ENCODE results near the gene ATG4D.

- TF ChIP-seq ZNF175 (tag by site-specific recombination; IDR thresholded peaks at IDR 0.05) (no peak), PRDM10 (tag by site-specific recombination; IDR thresholded peaks at IDR 0.05) (no peak), GLIS2 (tag by site-specific recombination; IDR thresholded peaks at IDR 0.05) (no peak), CTCF (tag by site-specific recombination; IDR thresholded peaks at IDR 0.05) (no peak), PBX3 (CRISPR knock-in tag; IDR thresholded peaks at IDR 0.05) (no peak), SETDB1 (IDR thresholded peaks at IDR 0.05; ENCODE audit: insufficient read length, low read length) (no peak), ZNF366 (tag by site-specific recombination; conservative IDR thresholded peaks at IDR 0.05) (no peak), ZNF362 (tag by site-specific recombination; IDR thresholded peaks at IDR 0.05) (no peak), ZNF549 (tag by site-specific recombination; IDR thresholded peaks at IDR 0.05) (no peak)
Observed at GRCh38 chr19:10557603-10558197, 14.0 kb downstream of the ATG4D start.
